H1 (cell line): ENCODE data around the gene PASK. TPM values are rescaled to one million over a fixed set of nuclear protein-coding genes. Genes with fewer than 3 reads are reported as not detected.

ENCODE experiments used
- CTCF ChIA-PET: fragments of 300-600 bp; sonication (Branson Sonifier 250); formaldehyde crosslinking; loops from one replicate; lab custom pipeline; 2021; ENCODE audit not compliant: partially characterized antibody; lab: Charles Lee
- POLR2A ChIA-PET: fragments of 300-600 bp; sonication (Branson Sonifier 250); formaldehyde crosslinking; loops from one replicate; lab custom pipeline; 2021; ENCODE audit warnings: inconsistent platforms; ENCODE audit not compliant: partially characterized antibody; lab: Charles Lee
- DNase-seq, 2 experiments: peaks; one replicate each; pipeline versions ENCODE4 v3.0.0 to v3.0.0-alpha.2; 2010 to 2022; ENCODE audit warnings: low spot score in 2 of 2, low read depth in 1 of 2, mixed read lengths in 1 of 2
- FAIRE-seq: peaks from 2 replicates; lab custom pipeline; 2011; peaks lifted over from hg19 to GRCh38; lab: Jason Lieb, UNC
- H2AFZ ChIP-seq: 2 replicates; pipeline ENCODE4 v1.8.1; 2012; ENCODE audit warnings: low read length, inconsistent platforms
- H2AK5ac ChIP-seq: 2 replicates; pipeline ENCODE4 v1.6.1; 2013; ENCODE audit warnings: low read depth, low read length
- H2BK120ac ChIP-seq: replicated peaks from 2 replicates; pipeline ENCODE3; 2013; ENCODE audit warnings: low read depth, low read length, inconsistent platforms
- H2BK12ac ChIP-seq: 2 replicates; pipeline ENCODE4 v1.6.1; 2013; ENCODE audit warnings: low read depth, low read length
- H2BK15ac ChIP-seq: 2 replicates; pipeline ENCODE4 v1.6.1; 2013; ENCODE audit warnings: low read length
- H2BK20ac ChIP-seq: 2 replicates; pipeline ENCODE4 v1.6.1; 2013; ENCODE audit warnings: low read length
- H2BK5ac ChIP-seq: 2 replicates; pipeline ENCODE4 v1.6.1; 2013; ENCODE audit warnings: low read depth, low read length
- H3K14ac ChIP-seq: 2 replicates; pipeline ENCODE4 v1.6.1; 2013; ENCODE audit warnings: inconsistent platforms; ENCODE audit not compliant: insufficient read length
- H3K18ac ChIP-seq: 2 replicates; pipeline ENCODE4 v1.6.1; 2013; ENCODE audit warnings: low read length; ENCODE audit errors: extremely low read depth
- H3K23ac ChIP-seq: 2 replicates; pipeline ENCODE4 v1.6.1; 2013; ENCODE audit warnings: inconsistent platforms; ENCODE audit not compliant: insufficient read length
- H3K23me2 ChIP-seq: 2 replicates; pipeline ENCODE4 v1.6.1; 2013; ENCODE audit warnings: low read depth, low read length
- H3K27ac ChIP-seq: 2 replicates; pipeline ENCODE4 v1.6.1; 2011; ENCODE audit warnings: low read depth, low read length, inconsistent platforms
- H3K27me3 ChIP-seq, 4 experiments: replicated peaks in 1 of 4; 1 replicate in 1 of 4; 2 replicates in 3 of 4; pipeline versions ENCODE4 v1.6.1 to v1.8.1; 2011 to 2013; ENCODE audit warnings: low read length in 3 of 4, mild to moderate bottlenecking in 3 of 4, inconsistent platforms in 2 of 4, mixed read lengths in 2 of 4, moderate library complexity in 1 of 4; ENCODE audit not compliant: control insufficient read depth in 3 of 4, insufficient read depth in 3 of 4; ENCODE audit errors: extremely low read depth in 1 of 4
- H3K36me3 ChIP-seq, 4 experiments: 2 replicates each; pipeline versions ENCODE4 v1.6.1 to v1.8.1; 2011 to 2013; ENCODE audit warnings: mild to moderate bottlenecking in 4 of 4, low read length in 3 of 4, moderate library complexity in 2 of 4, control low read depth in 1 of 4, inconsistent platforms in 1 of 4; ENCODE audit not compliant: insufficient read depth in 4 of 4, control insufficient read depth in 2 of 4
- H3K4ac ChIP-seq: replicated peaks from 2 replicates; pipeline ENCODE3; 2013; ENCODE audit warnings: low read length, low read depth, mixed read lengths, inconsistent platforms; ENCODE audit not compliant: insufficient read length
- H3K4me1 ChIP-seq, 4 experiments: replicated peaks in 1 of 4; 1 replicate in 1 of 4; 2 replicates in 3 of 4; pipeline versions ENCODE4 v1.6.1 to v1.8.1; 2011 to 2013; ENCODE audit warnings: low read length in 3 of 4, inconsistent platforms in 2 of 4, mixed read lengths in 1 of 4; ENCODE audit not compliant: insufficient read depth in 4 of 4, control insufficient read depth in 3 of 4
- H3K4me2 ChIP-seq, 2 experiments: 2 replicates each; pipeline versions ENCODE4 v1.6.1 to v1.8.1; 2011 to 2013; ENCODE audit warnings: low read depth in 2 of 2, low read length in 2 of 2, control low read depth in 1 of 2, inconsistent platforms in 1 of 2, mild to moderate bottlenecking in 1 of 2; ENCODE audit not compliant: insufficient read depth in 1 of 2
- H3K4me3 ChIP-seq, 4 experiments: fragments of 200-600, 300-600 bp in 1 of 4; sonication (generic), shearing (Covaris generic), sonication (Bioruptor Twin) in 1 of 4; 2 replicates each; pipeline versions ENCODE4 v1.5.1 to v1.8.1; 2011 to 2016; ENCODE audit warnings: low read length in 4 of 4, low read depth in 3 of 4, control low read depth in 2 of 4, inconsistent platforms in 2 of 4, mild to moderate bottlenecking in 2 of 4, mixed read lengths in 1 of 4, moderate library complexity in 1 of 4; ENCODE audit not compliant: insufficient read depth in 2 of 4; ENCODE audit errors: extremely low read depth in 1 of 4
- H3K56ac ChIP-seq: replicated peaks from 2 replicates; pipeline ENCODE3; 2013; ENCODE audit warnings: low read depth, mild to moderate bottlenecking, mixed read lengths, low read length, inconsistent platforms; ENCODE audit not compliant: insufficient read length
- H3K79me1 ChIP-seq: 2 replicates; pipeline ENCODE4 v1.6.1; 2013; ENCODE audit warnings: low read depth, low read length, control low read depth
- H3K79me2 ChIP-seq, 2 experiments: 2 replicates each; pipeline versions ENCODE4 v1.6.1 to v1.8.1; 2012 to 2013; ENCODE audit warnings: low read length in 2 of 2, mild to moderate bottlenecking in 2 of 2, inconsistent platforms in 1 of 2; ENCODE audit not compliant: insufficient read depth in 2 of 2, control insufficient read depth in 1 of 2
- H3K9ac ChIP-seq, 4 experiments: replicated peaks in 1 of 4; 1 replicate in 1 of 4; 2 replicates in 3 of 4; pipeline versions ENCODE4 v1.6.1 to v1.8.1; 2011 to 2013; ENCODE audit warnings: low read depth in 3 of 4, low read length in 3 of 4, control low read depth in 2 of 4, mild to moderate bottlenecking in 2 of 4, moderate library complexity in 2 of 4, inconsistent platforms in 1 of 4; ENCODE audit errors: extremely low read depth in 1 of 4
- H3K9me3 ChIP-seq, 2 experiments: 2 replicates each; pipeline versions ENCODE4 v1.6.1 to v1.8.1; 2012 to 2013; ENCODE audit warnings: mild to moderate bottlenecking in 2 of 2, moderate library complexity in 2 of 2, control low read depth in 1 of 2, inconsistent platforms in 1 of 2, low read depth in 1 of 2, low read length in 1 of 2, mixed read lengths in 1 of 2; ENCODE audit not compliant: insufficient read depth in 2 of 2
- H4K20me1 ChIP-seq, 2 experiments: replicated peaks in 1 of 2; 2 replicates each; pipeline versions ENCODE3 to v1.8.1; 2011 to 2013; ENCODE audit warnings: inconsistent platforms in 2 of 2, low read length in 2 of 2, mild to moderate bottlenecking in 1 of 2; ENCODE audit not compliant: insufficient read depth in 2 of 2, control insufficient read depth in 1 of 2
- H4K5ac ChIP-seq: 2 replicates; pipeline ENCODE4 v1.6.1; 2013; ENCODE audit warnings: low read length, low read depth, mixed read lengths, inconsistent platforms; ENCODE audit not compliant: insufficient read length
- H4K8ac ChIP-seq: 2 replicates; pipeline ENCODE4 v1.8.0; 2013; ENCODE audit warnings: mild to moderate bottlenecking, moderate library complexity, low read length, inconsistent platforms; ENCODE audit not compliant: insufficient read depth; ENCODE audit errors: extremely low read depth
- H4K91ac ChIP-seq: replicated peaks from 2 replicates; pipeline ENCODE3; 2013; ENCODE audit warnings: low read length, mixed read lengths, inconsistent platforms; ENCODE audit not compliant: insufficient read length
- ATF2 ChIP-seq: IDR thresholded peaks from 2 replicates; pipeline ENCODE4 v1.6.1; 2012; ENCODE audit warnings: low read length, inconsistent platforms
- CHD2 ChIP-seq: IDR thresholded peaks from 2 replicates; pipeline ENCODE4 v1.6.1; 2012; ENCODE audit warnings: low read length, improper control_type of control experiment
- FOSL1 ChIP-seq: IDR thresholded peaks from 2 replicates; pipeline ENCODE4 v1.6.1; 2011; ENCODE audit warnings: mild to moderate bottlenecking, low read depth, low read length, moderate library complexity; ENCODE audit not compliant: insufficient read depth
- JUND ChIP-seq: IDR thresholded peaks from 2 replicates; pipeline ENCODE4 v1.6.1; 2011; ENCODE audit warnings: mild to moderate bottlenecking, improper control_type of control experiment, low read length
- PHF8 ChIP-seq: fragments of 200-600 bp; sonication (generic); conservative IDR thresholded peaks from 2 replicates; pipeline ENCODE4 v1.7.1; 2012; ENCODE audit warnings: low read depth, mild to moderate bottlenecking, inconsistent platforms, low read length, moderate library complexity
- POLR2AphosphoS5 ChIP-seq: IDR thresholded peaks from 2 replicates; pipeline ENCODE4 v1.6.1; 2011; ENCODE audit warnings: low read depth, low read length
- RNF2 ChIP-seq: fragments of 200-900, 300-1000 bp; sonication (generic); IDR thresholded peaks from 2 replicates; pipeline ENCODE4 v1.7.1; 2016; ENCODE audit warnings: borderline replicate concordance, low read depth, mild to moderate bottlenecking, antibody characterized with exemption, low read length; ENCODE audit not compliant: poor library complexity, severe bottlenecking; ENCODE audit errors: missing control alignments
- SAP30 ChIP-seq: fragments of 300-600 bp; sonication (generic); IDR thresholded peaks from 2 replicates; pipeline ENCODE4 v1.7.1; 2012; ENCODE audit warnings: low read length, moderate library complexity, mild to moderate bottlenecking, inconsistent platforms; ENCODE audit not compliant: insufficient read depth, insufficient replicate concordance
- SRF ChIP-seq: IDR thresholded peaks from 2 replicates; pipeline ENCODE4 v1.6.1; 2011; ENCODE audit warnings: mild to moderate bottlenecking, low read depth, low read length, moderate library complexity
- TAF7 ChIP-seq: optimal IDR thresholded peaks from 2 replicates; pipeline ENCODE3; 2011; ENCODE audit warnings: low read depth, mild to moderate bottlenecking, inconsistent platforms, low read length, moderate library complexity, borderline replicate concordance
- TEAD4 ChIP-seq: IDR thresholded peaks from 2 replicates; pipeline ENCODE4 v1.6.1; 2012; ENCODE audit warnings: low read depth, low read length, inconsistent platforms, mixed read lengths
- WGBS, 2 experiments: shearing (Covaris generic) in 1 of 2; methylation state at CpG; one replicate each; pipeline versions ENCODE4 v1.1.6 to v1.1.7; 2013 to 2015; ENCODE audit warnings: low lambda C conversion rate in 2 of 2, mixed read lengths in 2 of 2, inconsistent platforms in 1 of 2, low coverage in 1 of 2, missing lambda C conversion rate in 1 of 2; ENCODE audit not compliant: insufficient replicate concordance in 2 of 2, insufficient coverage in 1 of 2, insufficient read length in 1 of 2; ENCODE audit errors: extremely low coverage in 1 of 2, missing lambda C conversion rate in 1 of 2; 5-methylcytosine and 5-hydroxymethylcytosine counted together
- polyA plus RNA-seq, 7 experiments: library from polyadenylated mRNA; depleted of rRNA in 3 of 7; stranded (reverse) in 5 of 7; unstranded in 2 of 7; fragments of >200 nt in 5 of 7; fragments of 200-250 nt in 2 of 7; gene quantifications; 1 replicate in 5 of 7; 2 replicates in 1 of 7; 4 replicates in 1 of 7; pipeline versions ENCODE4 v1.2.1 to v1.2.3, GENCODE V29; 2011 to 2013; ENCODE audit warnings: missing spikeins in 2 of 7, mixed read lengths in 2 of 7
- total RNA-seq: library from RNA; stranded (reverse); fragmentation: NEBNext Ultra II Directional; extraction: Animal tissue kit (Norgen Biotek cat#: 25700); gene quantifications from 2 replicates; pipeline ENCODE4 v1.2.1, GENCODE V29; 2021

PASK gene
- total and polyA plus RNA-seq, 2 of the 8 experiments (the other 6 are each of a cell fraction or from before 2014, with no cell fraction given) = 20.5 to 66.1 TPM

- Histone ChIP-seq H4K91ac (no peak overlapping the region), H2BK5ac (no peak overlapping the region), H2BK12ac (no peak overlapping the region), H3K4ac (no peak overlapping the region), H2BK20ac (no peak overlapping the region), H3K4me2 (no peak overlapping the region), H3K36me3 (peaks cover 0 to 15% (median 7%) of the 10 kb centered on the region in 4 experiments; a peak in 5 of 8 replicates), H3K79me1 (no peaks in the 10 kb centered on the region), H4K20me1 (peaks cover 0 to 6% of the 10 kb centered on the region in 2 experiments), H3K23me2 (no peaks in the 10 kb centered on the region), H3K18ac (no peak overlapping the region), H3K27ac (no peak overlapping the region), H3K4me1 (no peaks in the 10 kb centered on the region), H4K8ac (no peak overlapping the region), H2AFZ (no peak overlapping the region), H2BK15ac (no peak overlapping the region), H3K23ac (no peak overlapping the region), H3K27me3 (no peaks in the 10 kb centered on the region), H2AK5ac (no peak overlapping the region), H3K14ac (no peak overlapping the region), H3K9ac (no peak overlapping the region), H3K4me3 (no peak overlapping the region), H3K56ac (no peak overlapping the region), H2BK120ac (no peak overlapping the region), H3K9me3 (no peaks in the 10 kb centered on the region), H3K79me2 (no peaks in the 10 kb centered on the region), H4K5ac (no peak overlapping the region)
- no peak for DNase-seq
- ChIA-PET CTCF (interaction anchor here (1.0 to 1.1 kb wide), 2 partner anchors 16 to 102 kb away, joined by 3 read pairs; no protein-coding TSS in a partner anchor), POLR2A (no interaction called here)
- 87% methylated on average over 4 of the region's 4 CpGs; no CpG with 5 or more reads in 1 of the 2 experiments for WGBS, 2 experiments
- FAIRE-seq = no peak
- TF ChIP-seq JUND = no peak
- no peak for TF ChIP-seq ATF2
- no peak for TF ChIP-seq CHD2
- TF ChIP-seq TEAD4 = no peak
- TF ChIP-seq TAF7 = no peak
- TF ChIP-seq SRF = no peak
- TF ChIP-seq POLR2AphosphoS5 = no peak
- no peak for TF ChIP-seq PHF8
- TF ChIP-seq RNF2 = no peak
- no peak for TF ChIP-seq FOSL1
- no peak for TF ChIP-seq SAP30
These were observed 64.3 kb downstream of the PASK start for GRCh38 chr2:241084856-241085444.
